ENCODE data around the gene MAPK11. TPM values are rescaled to one million over a fixed set of nuclear protein-coding genes. Genes with fewer than 3 reads are reported as not detected.

MAPK11 gene
- total RNA-seq, 4 donors from 2014 or later = 2.4 to 5.7 (median 3.5) TPM

- Histone ChIP-seq H3K4me3 (no peak overlapping the region), H3K9me3 (no peaks in the 10 kb centered on the region), H3K4me1 (peaks cover 37 to 59% (median 40%) of the 10 kb centered on the region in 3 donors), H3K27me3 (peaks cover 0 to 48% (median 0%) of the 10 kb centered on the region in 4 donors), H3K36me3 (no peaks in the 10 kb centered on the region), H3K27ac (no peak overlapping the region)
- no peak for DNase-seq
- 58% methylated on average over 6 of the region's 15 CpGs; no CpG with 5 or more reads in 1 of the 2 donors for WGBS, 2 donors
- TF ChIP-seq CTCF (IDR thresholded peaks at IDR 0.05) = no peak
- no peak for TF ChIP-seq POLR2A (IDR thresholded peaks at IDR 0.05)
- intact Hi-C loops (cut with DNase I) = no loop called here
Observed at GRCh38 chr22:50264104-50264745, 6.0 kb downstream of the MAPK11 start.

GRCh38 chr22:50262973-50263617 is 7.1 kb downstream of the MAPK11 start:
- DNase-seq = no peak
- Histone ChIP-seq H3K4me1 (peaks cover 30 to 48% (median 30%) of the 10 kb centered on the region in 3 donors), H3K9me3 (no peaks in the 10 kb centered on the region), H3K4me3 (no peak overlapping the region), H3K36me3 (no peaks in the 10 kb centered on the region), H3K27me3 (peaks cover 0 to 58% (median 0%) of the 10 kb centered on the region in 4 donors), H3K27ac (no peak overlapping the region)
- WGBS, 2 donors = 20% methylated on average over 1 of the region's 9 CpGs; no CpG with 5 or more reads in 1 of the 2 donors
- TF ChIP-seq CTCF (IDR thresholded peaks at IDR 0.05) = no peak
- intact Hi-C loops (cut with DNase I) = no loop called here

- intact Hi-C loops (cut with DNase I) = no loop called here
- H3K9me3 ChIP-seq = no peaks in the 10 kb centered on the region
- H3K27me3 ChIP-seq = peaks cover 0 to 62% (median 0%) of the 10 kb centered on the region in 4 donors
- 58% methylated on average over 5 of the region's 7 CpGs; no CpG with 5 or more reads in 1 of the 2 donors for WGBS, 2 donors
- H3K36me3 ChIP-seq = no peaks in the 10 kb centered on the region
- TF ChIP-seq CTCF (IDR thresholded peaks at IDR 0.05) (no peak), POLR2A (IDR thresholded peaks at IDR 0.05) (no peak)
- DNase-seq = no peak
- no peak overlapping the region for H3K4me3 ChIP-seq
- H3K27ac ChIP-seq = no peak overlapping the region
- peaks cover 23 to 42% (median 26%) of the 10 kb centered on the region in 3 donors for H3K4me1 ChIP-seq
Observed at GRCh38 chr22:50262460-50262911, 7.7 kb downstream of the MAPK11 start.

- Histone ChIP-seq H3K27me3 (peaks cover 0 to 67% (median 0%) of the 10 kb centered on the region in 4 donors), H3K36me3 (no peaks in the 10 kb centered on the region), H3K4me3 (peak within 1 kb of the TSS; percentile 31 to 77 (median 51)), H3K27ac (peak within 1 kb of the TSS; percentile 39 to 81 (median 65)), H3K4me1 (peaks cover 17 to 35% (median 20%) of the 10 kb centered on the region in 3 donors), H3K9me3 (no peaks in the 10 kb centered on the region)
- 17% methylated on average over 2 of the region's 61 CpGs; no CpG with 5 or more reads in 1 of the 2 donors for WGBS, 2 donors
- intact Hi-C loops (cut with DNase I) = no loop called here
- DNase-seq = no peak
- no peak for TF ChIP-seq POLR2A (IDR thresholded peaks at IDR 0.05)
- TF ChIP-seq CTCF (IDR thresholded peaks at IDR 0.05) = no peak
Observed at GRCh38 chr22:50261615-50262459, 8.3 kb downstream of the MAPK11 start, which contains the start of gene MAPK12. Gene MAPK12, minus strand, starts transcription at chr22:50261683. Its CDS starts 174 bp downstream, at chr22:50261509.

Measured in esophagus squamous epithelium (tissue), 5 donors.